SK-N-MC (cell line): ENCODE measurements around the gene KRT26.

Experiments
- EZH2 ChIP-seq: fragments of 200-600 bp; sonication (generic); IDR thresholded peaks from one replicate; pipeline ENCODE4 v1.6.1; 2017; ENCODE audit warnings: antibody characterized with exemption
- POLR2AphosphoS5 ChIP-seq: IDR thresholded peaks from 2 replicates; pipeline ENCODE4 v1.6.1; 2012; ENCODE audit warnings: mild to moderate bottlenecking, low read depth, low read length, borderline replicate concordance

- no peak for TF ChIP-seq POLR2AphosphoS5
- no peak for TF ChIP-seq EZH2
Measured at GRCh38 chr17:40800381-40800780, 28.4 kb upstream of the KRT26 start.
